Activated naive CD8-positive, alpha-beta T cell treated with anti-CD3 and anti-CD28 coated beads, Interleukin-2, amount 50 U/mL, for 24 hours (primary cell): ENCODE data around the gene SMARCD2.
A peak's percentile ranks its signal among the peaks of the same experiment; 100 is the strongest.

Source experiments
- ATAC-seq: fragments of 150-1000 bp; cut with Tn5 transposase; one replicate; pipeline ENCODE4 v1.10.0; 2021
- DNase-seq: peaks from one replicate; pipeline ENCODE4 v3.0.0; 2021
- H3K27ac Mint-ChIP-seq: one replicate; pipeline ENCODE4 v1.8.0; 2021; ENCODE audit warnings: mild to moderate bottlenecking, mixed read lengths
- H3K27me3 Mint-ChIP-seq: one replicate; pipeline ENCODE4 v1.8.0; 2021; ENCODE audit warnings: mixed read lengths
- H3K36me3 Mint-ChIP-seq: one replicate; pipeline ENCODE4 v1.8.0; 2021; ENCODE audit warnings: low read depth, mixed read lengths
- H3K4me1 Mint-ChIP-seq: one replicate; pipeline ENCODE4 v1.8.0; 2021; ENCODE audit warnings: mixed read lengths
- H3K4me3 Mint-ChIP-seq: one replicate; pipeline ENCODE4 v1.8.0; 2021; ENCODE audit warnings: mild to moderate bottlenecking, moderate library complexity, mixed read lengths
- H3K9me3 Mint-ChIP-seq: one replicate; pipeline ENCODE4 v1.8.0; 2021; ENCODE audit warnings: mixed read lengths

Gene SMARCD2

GRCh38 chr17:63841350-63842172 is 924 bp downstream of the SMARCD2 start:
- H3K4me3 Mint-ChIP-seq: peak overlapping the region; percentile 95

GRCh38 chr17:63840591-63841349 is 1.7 kb downstream of the SMARCD2 start:
- ATAC-seq (no peak), DNase-seq (no peak)
- H3K27me3 Mint-ChIP-seq: no peaks in the 10 kb centered on the region
- H3K27ac Mint-ChIP-seq: peak overlapping the region; percentile 90
- peak overlapping the region; percentile 95 for H3K4me3 Mint-ChIP-seq
- no peaks in the 10 kb centered on the region for H3K9me3 Mint-ChIP-seq
- H3K4me1 Mint-ChIP-seq: peaks cover 36% of the 10 kb centered on the region
- peaks cover 2% of the 10 kb centered on the region for H3K36me3 Mint-ChIP-seq

More at GRCh38 chr17:63841350-63842172, 924 bp downstream of the SMARCD2 start:
- DNase-seq (no peak), ATAC-seq (no peak)
- no peaks in the 10 kb centered on the region for H3K27me3 Mint-ChIP-seq
- H3K9me3 Mint-ChIP-seq: no peaks in the 10 kb centered on the region
- H3K4me1 Mint-ChIP-seq: peaks cover 36% of the 10 kb centered on the region
- peak overlapping the region; percentile 90 for H3K27ac Mint-ChIP-seq
- no peaks in the 10 kb centered on the region for H3K36me3 Mint-ChIP-seq

- Mint-ChIP-seq H3K4me1 (peaks cover 39% of the 10 kb centered on the region), H3K9me3 (no peaks in the 10 kb centered on the region), H3K36me3 (peaks cover 15% of the 10 kb centered on the region), H3K27ac (no peak overlapping the region), H3K4me3 (peak overlapping the region; percentile 24), H3K27me3 (no peaks in the 10 kb centered on the region)
- ATAC-seq: no peak
- no peak for DNase-seq
Observed at GRCh38 chr17:63838631-63839171, 3.8 kb downstream of the SMARCD2 start.

- ATAC-seq: no peak
- H3K4me1 Mint-ChIP-seq: peaks cover 34% of the 10 kb centered on the region
Observed at GRCh38 chr17:63837962-63838600, 4.4 kb downstream of the SMARCD2 start.

GRCh38 chr17:63837480-63837879 is 5.0 kb downstream of the SMARCD2 start:
- Mint-ChIP-seq H3K36me3 (peaks cover 19% of the 10 kb centered on the region), H3K4me1 (peaks cover 34% of the 10 kb centered on the region), H3K4me3 (no peak overlapping the region), H3K9me3 (no peaks in the 10 kb centered on the region), H3K27me3 (no peaks in the 10 kb centered on the region), H3K27ac (no peak overlapping the region)
- no peak for DNase-seq
- no peak for ATAC-seq

More at GRCh38 chr17:63837962-63838600, 4.4 kb downstream of the SMARCD2 start:
- Mint-ChIP-seq H3K36me3 (peaks cover 19% of the 10 kb centered on the region), H3K27me3 (no peaks in the 10 kb centered on the region), H3K4me3 (no peak overlapping the region), H3K27ac (no peak overlapping the region), H3K9me3 (no peaks in the 10 kb centered on the region)
- no peak for DNase-seq

GRCh38 chr17:63836811-63837210 is 5.7 kb downstream of the SMARCD2 start:
- Mint-ChIP-seq H3K36me3 (peaks cover 24% of the 10 kb centered on the region), H3K4me3 (no peak overlapping the region), H3K4me1 (peaks cover 35% of the 10 kb centered on the region), H3K9me3 (no peaks in the 10 kb centered on the region), H3K27ac (no peak overlapping the region), H3K27me3 (no peaks in the 10 kb centered on the region)
- DNase-seq: no peak
- no peak for ATAC-seq

- Mint-ChIP-seq H3K4me1 (peaks cover 38% of the 10 kb centered on the region), H3K27ac (peak overlapping the region; percentile 27), H3K36me3 (peaks cover 39% of the 10 kb centered on the region), H3K9me3 (no peaks in the 10 kb centered on the region), H3K27me3 (no peaks in the 10 kb centered on the region), H3K4me3 (no peak overlapping the region)
- DNase-seq (no peak), ATAC-seq (no peak)
Observed at GRCh38 chr17:63835167-63835720, 7.2 kb downstream of the SMARCD2 start.

GRCh38 chr17:63834431-63835166 is 7.9 kb downstream of the SMARCD2 start:
- no peak overlapping the region for H3K27ac Mint-ChIP-seq
- DNase-seq (peak; percentile 62), ATAC-seq (peak; percentile 79)
- peaks cover 44% of the 10 kb centered on the region for H3K4me1 Mint-ChIP-seq
- H3K36me3 Mint-ChIP-seq: peaks cover 45% of the 10 kb centered on the region
- no peaks in the 10 kb centered on the region for H3K9me3 Mint-ChIP-seq
- H3K27me3 Mint-ChIP-seq: no peaks in the 10 kb centered on the region
- no peak overlapping the region for H3K4me3 Mint-ChIP-seq

GRCh38 chr17:63833741-63834373 is 8.6 kb downstream of the SMARCD2 start:
- peak overlapping the region; percentile 44 for H3K27ac Mint-ChIP-seq

GRCh38 chr17:63833026-63833740 is 9.3 kb downstream of the SMARCD2 start:
- Mint-ChIP-seq H3K4me1 (peaks cover 48% of the 10 kb centered on the region), H3K36me3 (peaks cover 59% of the 10 kb centered on the region), H3K4me3 (no peak overlapping the region), H3K27me3 (no peaks in the 10 kb centered on the region), H3K27ac (no peak overlapping the region), H3K9me3 (no peaks in the 10 kb centered on the region)
- ATAC-seq: no peak
- DNase-seq: no peak

More at GRCh38 chr17:63833741-63834373, 8.6 kb downstream of the SMARCD2 start:
- H3K36me3 Mint-ChIP-seq: peaks cover 52% of the 10 kb centered on the region
- no peak overlapping the region for H3K4me3 Mint-ChIP-seq
- peaks cover 44% of the 10 kb centered on the region for H3K4me1 Mint-ChIP-seq
- ATAC-seq (no peak), DNase-seq (no peak)
- no peaks in the 10 kb centered on the region for H3K9me3 Mint-ChIP-seq
- no peaks in the 10 kb centered on the region for H3K27me3 Mint-ChIP-seq

- no peak for ATAC-seq
- Mint-ChIP-seq H3K27me3 (no peaks in the 10 kb centered on the region), H3K9me3 (no peaks in the 10 kb centered on the region), H3K36me3 (peaks cover 64% of the 10 kb centered on the region), H3K4me1 (peaks cover 51% of the 10 kb centered on the region), H3K27ac (no peak overlapping the region), H3K4me3 (no peak overlapping the region)
- no peak for DNase-seq
Observed at GRCh38 chr17:63832455-63832854, 10.0 kb downstream of the SMARCD2 start.

- DNase-seq: no peak
- no peak for ATAC-seq
- peak overlapping the region; percentile 35 for H3K27ac Mint-ChIP-seq
- no peak overlapping the region for H3K4me3 Mint-ChIP-seq
- no peaks in the 10 kb centered on the region for H3K9me3 Mint-ChIP-seq
- peaks cover 67% of the 10 kb centered on the region for H3K36me3 Mint-ChIP-seq
- peaks cover 53% of the 10 kb centered on the region for H3K4me1 Mint-ChIP-seq
- H3K27me3 Mint-ChIP-seq: no peaks in the 10 kb centered on the region
Observed at GRCh38 chr17:63832014-63832413, 10.5 kb downstream of the SMARCD2 start.

- H3K27ac Mint-ChIP-seq: peak overlapping the region; percentile 35
- DNase-seq: no peak
- H3K9me3 Mint-ChIP-seq: no peaks in the 10 kb centered on the region
- H3K27me3 Mint-ChIP-seq: no peaks in the 10 kb centered on the region
- H3K36me3 Mint-ChIP-seq: peaks cover 72% of the 10 kb centered on the region
- no peak overlapping the region for H3K4me3 Mint-ChIP-seq
- H3K4me1 Mint-ChIP-seq: peaks cover 58% of the 10 kb centered on the region
- no peak for ATAC-seq
Observed at GRCh38 chr17:63831505-63831904, 11.0 kb downstream of the SMARCD2 start.
